Loucy (cell line): ENCODE measurements around the gene MRTO4.

Experiments
- H2AFZ ChIP-seq: fragments of 200-600 bp; sonication (generic); 2 replicates; pipeline ENCODE4 v1.6.0; 2016; ENCODE audit warnings: antibody characterized with exemption, mild to moderate bottlenecking, low read length, moderate library complexity
- H3F3A ChIP-seq: fragments of 200-600 bp; 2 replicates; pipeline ENCODE4 v1.6.0; 2016; ENCODE audit warnings: antibody characterized with exemption, low read depth, mild to moderate bottlenecking
- H3K27me3 ChIP-seq: fragments of 200-600 bp; sonication (generic); 2 replicates; pipeline ENCODE4 v1.6.1; 2014; ENCODE audit warnings: low read length, mild to moderate bottlenecking; ENCODE audit not compliant: insufficient read depth, poor library complexity, severe bottlenecking
- H3K36me3 ChIP-seq: fragments of 200-600 bp; sonication (generic); 2 replicates; pipeline ENCODE4 v1.6.1; 2016; ENCODE audit warnings: low read length; ENCODE audit not compliant: insufficient read depth
- H3K4me1 ChIP-seq: fragments of 200-600 bp; sonication (generic); 2 replicates; pipeline ENCODE4 v1.5.1; 2014; ENCODE audit warnings: low read length, mild to moderate bottlenecking; ENCODE audit not compliant: insufficient read depth, poor library complexity, severe bottlenecking
- H3K4me2 ChIP-seq: fragments of 200-600 bp; sonication (generic); 2 replicates; pipeline ENCODE4 v1.6.0; 2014; ENCODE audit warnings: antibody characterized with exemption, low read length, low read depth, mild to moderate bottlenecking; ENCODE audit not compliant: poor library complexity, severe bottlenecking
- H3K4me3 ChIP-seq: fragments of 200-600 bp; sonication (generic); 2 replicates; pipeline ENCODE4 v1.5.1; 2014; ENCODE audit warnings: low read length, mild to moderate bottlenecking, mixed read lengths; ENCODE audit not compliant: poor library complexity, severe bottlenecking
- H3K79me2 ChIP-seq: fragments of 200-600 bp; sonication (generic); 2 replicates; pipeline ENCODE4 v1.6.1; 2014; ENCODE audit warnings: low read length; ENCODE audit not compliant: insufficient read depth
- H3K9ac ChIP-seq: fragments of 200-600 bp; sonication (generic); 2 replicates; pipeline ENCODE4 v1.6.0; 2014; ENCODE audit warnings: mild to moderate bottlenecking, low read depth, low read length, moderate library complexity; ENCODE audit not compliant: poor library complexity, severe bottlenecking
- H3K9me2 ChIP-seq: fragments of 200-600 bp; sonication (generic); replicated peaks from 2 replicates; pipeline ENCODE4 v1.6.1; 2016; ENCODE audit warnings: low read depth, low read length, mixed read lengths
- H3K9me3 ChIP-seq: fragments of 200-600 bp; sonication (generic); 2 replicates; pipeline ENCODE4 v1.6.1; 2014; ENCODE audit warnings: mild to moderate bottlenecking, antibody characterized with exemption, low read length, low read depth; ENCODE audit not compliant: insufficient read depth
- H4K20me1 ChIP-seq: fragments of 200-600 bp; sonication (generic); 2 replicates; pipeline ENCODE4 v1.6.0; 2014; ENCODE audit warnings: antibody characterized with exemption, low read length, mild to moderate bottlenecking; ENCODE audit not compliant: insufficient read depth, poor library complexity, severe bottlenecking
- CTCF ChIP-seq: fragments of 200-600 bp; sonication (generic); conservative IDR thresholded peaks from 2 replicates; pipeline ENCODE4 v1.5.1; 2014; ENCODE audit warnings: mild to moderate bottlenecking, antibody characterized with exemption, low read length
- EZH2phosphoT487 ChIP-seq: fragments of 200-600 bp; IDR thresholded peaks from 2 replicates; pipeline ENCODE4 v1.6.1; 2018; ENCODE audit warnings: antibody characterized with exemption, mild to moderate bottlenecking, moderate library complexity, borderline replicate concordance

Gene MRTO4

GRCh38 chr1:19309123-19309813 is 57.7 kb downstream of the MRTO4 start:
- Histone ChIP-seq H3K36me3 (peaks cover 17% of the 10 kb centered on the region; the same call in 1 of the 2 replicates), H3K9me2 (no peaks in the 10 kb centered on the region), H4K20me1 (peaks cover 7% of the 10 kb centered on the region), H3K4me2 (peak overlapping the region; percentile 100), H3K4me1 (peaks cover 27% of the 10 kb centered on the region), H3K9me3 (no peaks in the 10 kb centered on the region), H3F3A (no peaks in the 10 kb centered on the region), H3K27me3 (no peaks in the 10 kb centered on the region), H3K4me3 (no peak overlapping the region), H3K79me2 (peaks cover 48% of the 10 kb centered on the region), H3K9ac (no peak overlapping the region), H2AFZ (no peak overlapping the region)
- no peak for TF ChIP-seq EZH2phosphoT487
- TF ChIP-seq CTCF: no peak
